ENCODE results near the gene ZCCHC14.

- TF ChIP-seq, protein P1, sequence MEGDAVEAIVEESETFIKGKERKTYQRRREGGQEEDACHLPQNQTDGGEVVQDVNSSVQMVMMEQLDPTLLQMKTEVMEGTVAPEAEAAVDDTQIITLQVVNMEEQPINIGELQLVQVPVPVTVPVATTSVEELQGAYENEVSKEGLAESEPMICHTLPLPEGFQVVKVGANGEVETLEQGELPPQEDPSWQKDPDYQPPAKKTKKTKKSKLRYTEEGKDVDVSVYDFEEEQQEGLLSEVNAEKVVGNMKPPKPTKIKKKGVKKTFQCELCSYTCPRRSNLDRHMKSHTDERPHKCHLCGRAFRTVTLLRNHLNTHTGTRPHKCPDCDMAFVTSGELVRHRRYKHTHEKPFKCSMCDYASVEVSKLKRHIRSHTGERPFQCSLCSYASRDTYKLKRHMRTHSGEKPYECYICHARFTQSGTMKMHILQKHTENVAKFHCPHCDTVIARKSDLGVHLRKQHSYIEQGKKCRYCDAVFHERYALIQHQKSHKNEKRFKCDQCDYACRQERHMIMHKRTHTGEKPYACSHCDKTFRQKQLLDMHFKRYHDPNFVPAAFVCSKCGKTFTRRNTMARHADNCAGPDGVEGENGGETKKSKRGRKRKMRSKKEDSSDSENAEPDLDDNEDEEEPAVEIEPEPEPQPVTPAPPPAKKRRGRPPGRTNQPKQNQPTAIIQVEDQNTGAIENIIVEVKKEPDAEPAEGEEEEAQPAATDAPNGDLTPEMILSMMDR (IDR thresholded peaks at IDR 0.05; ENCODE audit: insufficient read depth, low read depth, low read length), result no peak
- no peak for TF ChIP-seq EZH2 (IDR thresholded peaks at IDR 0.05; ENCODE audit: insufficient read depth, low read length)
These were observed 6.3 kb upstream of the ZCCHC14 start for GRCh38 chr16:87499189-87499486.
